ENCODE data around the gene LSS. TPM values are rescaled to one million over a fixed set of nuclear protein-coding genes. Genes with fewer than 3 reads are reported as not detected.

LSS gene
- total RNA-seq, 4 donors from 2014 or later = 60.8 to 165 (median 81.7) TPM

DNA sequence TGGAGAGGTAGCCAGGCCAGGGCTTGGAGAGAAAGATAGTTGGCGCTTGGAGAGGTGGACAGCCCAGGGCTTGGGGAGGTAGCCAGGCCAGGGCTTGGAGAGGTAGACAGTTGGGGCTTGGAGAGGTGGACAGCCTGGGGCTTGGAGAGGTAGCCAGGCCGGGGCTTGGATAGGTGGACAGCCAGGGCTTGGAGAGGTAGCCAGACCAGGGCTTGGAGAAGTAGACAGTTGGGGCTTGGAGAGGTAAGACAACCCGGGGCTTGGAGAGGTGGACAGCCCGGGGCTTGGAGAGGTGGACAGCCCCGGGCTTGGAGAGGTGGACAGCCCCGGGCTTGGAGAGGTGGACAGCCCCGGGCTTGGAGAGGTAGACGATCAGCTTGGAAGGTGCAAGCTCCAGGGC, 7.7 kb downstream of the LSS start:
- DNase-seq (ENCODE audit: low spot score in 2 of 2) = no peak
- WGBS, 2 donors = 95% methylated on average over 8 of the region's 8 CpGs
- no peak overlapping the region for H3K4me3 ChIP-seq (ENCODE audit: low read depth, poor library complexity, severe bottlenecking)
- intact Hi-C loops (cut with DNase I; ENCODE audit: low total_unique reads) = no loop called here
- TF ChIP-seq, protein P1, sequence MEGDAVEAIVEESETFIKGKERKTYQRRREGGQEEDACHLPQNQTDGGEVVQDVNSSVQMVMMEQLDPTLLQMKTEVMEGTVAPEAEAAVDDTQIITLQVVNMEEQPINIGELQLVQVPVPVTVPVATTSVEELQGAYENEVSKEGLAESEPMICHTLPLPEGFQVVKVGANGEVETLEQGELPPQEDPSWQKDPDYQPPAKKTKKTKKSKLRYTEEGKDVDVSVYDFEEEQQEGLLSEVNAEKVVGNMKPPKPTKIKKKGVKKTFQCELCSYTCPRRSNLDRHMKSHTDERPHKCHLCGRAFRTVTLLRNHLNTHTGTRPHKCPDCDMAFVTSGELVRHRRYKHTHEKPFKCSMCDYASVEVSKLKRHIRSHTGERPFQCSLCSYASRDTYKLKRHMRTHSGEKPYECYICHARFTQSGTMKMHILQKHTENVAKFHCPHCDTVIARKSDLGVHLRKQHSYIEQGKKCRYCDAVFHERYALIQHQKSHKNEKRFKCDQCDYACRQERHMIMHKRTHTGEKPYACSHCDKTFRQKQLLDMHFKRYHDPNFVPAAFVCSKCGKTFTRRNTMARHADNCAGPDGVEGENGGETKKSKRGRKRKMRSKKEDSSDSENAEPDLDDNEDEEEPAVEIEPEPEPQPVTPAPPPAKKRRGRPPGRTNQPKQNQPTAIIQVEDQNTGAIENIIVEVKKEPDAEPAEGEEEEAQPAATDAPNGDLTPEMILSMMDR (IDR thresholded peaks at IDR 0.05) = no peak
- TF ChIP-seq POLR2A (IDR thresholded peaks at IDR 0.05) = no peak

DNA sequence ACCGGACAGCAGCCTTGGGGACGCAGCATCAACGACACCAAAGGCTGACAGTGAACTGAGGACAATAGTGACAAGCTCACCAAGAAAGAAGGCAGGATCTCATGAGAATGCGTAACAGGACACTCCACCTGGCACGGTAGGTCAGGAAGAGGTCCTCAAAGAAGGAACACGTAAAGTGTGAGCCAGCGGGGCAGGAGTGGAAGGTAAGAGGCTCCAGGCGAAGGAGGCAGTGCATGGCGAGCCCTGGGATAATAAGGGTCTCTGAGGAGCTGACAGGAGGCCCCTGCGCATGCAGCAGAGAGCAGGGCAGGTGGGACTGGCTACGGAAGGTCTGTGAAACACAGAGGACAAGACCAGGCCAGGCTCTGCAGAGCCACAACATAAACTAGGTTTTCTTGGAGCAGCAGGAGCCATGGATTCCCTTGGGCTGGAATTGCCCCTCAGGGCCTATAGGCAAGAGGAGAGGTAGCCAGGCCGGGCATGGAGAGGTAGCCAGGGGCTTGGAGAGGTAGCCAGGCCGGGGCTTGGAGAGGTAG, 8.2 kb downstream of the LSS start:
- WGBS, 2 donors = 90 to 91% methylated on average over 13 of the region's 13 CpGs
- TF ChIP-seq, protein P1 (IDR thresholded peaks at IDR 0.05) = no peak
- TF ChIP-seq POLR2A (IDR thresholded peaks at IDR 0.05) = no peak
- H3K4me3 ChIP-seq (ENCODE audit: low read depth, poor library complexity, severe bottlenecking) = no peak overlapping the region
- no peak for DNase-seq (ENCODE audit: low spot score in 2 of 2)
- intact Hi-C loops (cut with DNase I; ENCODE audit: low total_unique reads) = no loop called here

DNA sequence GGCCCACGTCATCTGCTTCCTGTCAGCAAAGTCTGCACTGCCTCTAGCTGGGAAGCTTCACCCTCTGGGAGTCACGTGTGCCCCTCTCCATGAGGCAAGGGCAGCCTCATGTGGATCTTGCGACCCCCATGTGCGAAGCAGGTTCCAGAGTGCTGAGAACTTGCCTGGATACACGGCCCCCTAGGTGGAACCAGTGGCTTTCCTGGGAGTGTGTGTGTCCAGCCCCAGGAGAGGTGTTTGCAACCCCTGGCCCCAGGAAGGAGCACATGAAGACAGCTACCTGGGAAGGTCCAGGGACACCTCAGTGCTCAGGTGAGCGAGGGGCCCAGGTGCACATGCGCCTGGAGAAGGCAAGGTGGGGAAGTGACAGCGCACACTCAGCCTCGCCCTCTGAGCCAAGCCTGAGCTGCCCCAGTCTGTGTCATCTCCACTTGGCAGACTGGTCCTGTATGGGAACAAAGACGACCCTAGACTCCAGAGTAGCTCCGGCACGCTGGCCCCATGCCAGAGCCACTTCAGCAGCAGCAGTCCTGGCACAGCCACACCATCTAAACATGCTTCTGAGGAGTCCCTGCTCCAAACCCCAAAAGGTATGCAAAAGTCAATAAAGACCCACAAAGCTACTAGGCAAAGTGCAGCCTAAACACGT, 8.9 kb downstream of the LSS start:
- no peak for DNase-seq (ENCODE audit: low spot score in 2 of 2)
- WGBS, 2 donors = 74 to 78% methylated on average over 6 to 13 of the region's 13 CpGs
- H3K4me3 ChIP-seq (ENCODE audit: low read depth, poor library complexity, severe bottlenecking) = no peak overlapping the region
- TF ChIP-seq POLR2A (IDR thresholded peaks at IDR 0.05) = no peak
- TF ChIP-seq, protein P1 (IDR thresholded peaks at IDR 0.05) = no peak
- intact Hi-C loops (cut with DNase I; ENCODE audit: low total_unique reads) = no loop called here

DNA sequence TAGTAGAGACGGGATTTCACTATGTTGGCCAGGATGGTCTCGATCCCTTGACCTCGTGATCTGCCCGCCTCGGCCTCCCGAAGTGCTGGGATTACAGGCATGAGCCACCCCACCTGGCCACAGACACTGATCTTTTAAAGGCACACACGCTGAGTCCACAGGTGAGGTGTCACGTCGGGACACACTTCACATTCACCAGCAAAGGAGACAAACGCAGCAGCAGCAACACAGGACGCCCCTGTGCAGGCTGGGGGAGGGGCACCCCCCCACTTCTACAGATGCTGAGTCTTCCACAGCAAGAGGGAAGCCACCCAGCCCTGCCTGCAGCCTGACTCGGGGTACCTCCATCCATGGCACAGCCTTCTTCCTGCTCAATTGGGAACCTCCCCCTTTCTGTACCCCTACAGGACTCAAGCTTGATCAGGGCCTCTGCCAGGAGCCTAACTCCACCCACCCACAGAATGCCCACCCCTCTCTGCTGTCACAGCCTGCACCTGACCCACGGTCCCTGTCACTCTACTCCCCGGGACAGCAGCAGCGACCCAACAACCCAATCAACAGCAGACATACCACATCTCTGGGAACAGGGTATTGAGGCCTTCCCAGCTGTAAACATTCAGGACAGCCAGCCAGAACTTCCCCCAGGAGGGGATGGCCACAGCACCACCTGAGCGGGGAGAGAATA, 9.5 kb downstream of the LSS start:
- no peak overlapping the region for H3K4me3 ChIP-seq (ENCODE audit: low read depth, poor library complexity, severe bottlenecking)
- TF ChIP-seq, protein P1 (IDR thresholded peaks at IDR 0.05) = no peak
- no peak for TF ChIP-seq POLR2A (IDR thresholded peaks at IDR 0.05)
- 87 to 91% methylated on average over 16 of the region's 16 CpGs for WGBS, 2 donors
- intact Hi-C loops (cut with DNase I; ENCODE audit: low total_unique reads) = no loop called here
- DNase-seq (ENCODE audit: low spot score in 2 of 2) = no peak

DNA sequence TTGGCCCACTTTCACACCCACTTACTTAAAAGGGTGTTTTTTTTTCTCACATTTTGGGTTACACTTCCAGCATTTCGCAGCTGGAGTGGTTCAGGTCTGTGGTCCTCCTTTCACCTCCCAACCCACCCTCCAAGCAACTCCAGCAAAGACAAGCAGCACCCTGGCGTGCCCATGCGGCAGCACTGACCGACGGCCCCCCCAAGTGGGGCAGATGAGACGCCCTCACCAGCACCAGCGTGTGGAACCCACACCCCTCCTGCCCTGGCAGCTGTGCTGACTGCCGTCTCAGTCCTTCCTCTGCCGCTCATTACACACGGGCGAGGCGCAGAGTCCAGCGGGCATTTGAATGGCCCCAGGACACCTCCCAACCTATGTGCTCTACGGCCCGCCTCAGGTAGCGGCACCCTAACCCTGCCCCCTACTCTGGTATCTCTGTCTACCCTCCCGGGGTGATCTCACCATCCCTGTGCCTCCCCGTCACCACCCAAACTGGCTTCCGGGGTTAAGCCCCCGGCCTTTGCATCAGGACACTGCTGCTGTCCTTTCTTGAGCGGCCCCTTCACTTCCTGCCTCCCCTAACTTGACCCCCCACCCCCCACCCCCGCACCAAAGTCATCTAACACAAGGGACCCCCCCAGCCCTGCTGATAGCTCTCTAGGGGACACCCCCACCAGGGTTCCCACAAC, 10.9 kb downstream of the LSS start:
- WGBS, 2 donors = 92 to 93% methylated on average over 22 of the region's 22 CpGs
- DNase-seq (ENCODE audit: low spot score in 2 of 2) = no peak
- no peak overlapping the region for H3K4me3 ChIP-seq (ENCODE audit: low read depth, poor library complexity, severe bottlenecking)
- intact Hi-C loops (cut with DNase I; ENCODE audit: low total_unique reads) = no loop called here
- TF ChIP-seq, protein P1 (IDR thresholded peaks at IDR 0.05) = no peak

Data from lower leg skin (tissue), 4 donors.